Panc1 (cell line): ENCODE data around the gene CACNA1D.

Experiments
- POLR2AphosphoS5 ChIP-seq: IDR thresholded peaks from 2 replicates; pipeline ENCODE4 v1.6.1; 2012; ENCODE audit warnings: mild to moderate bottlenecking, low read depth, low read length, moderate library complexity
- SIN3A ChIP-seq: IDR thresholded peaks from 2 replicates; pipeline ENCODE4 v1.6.1; 2012; ENCODE audit warnings: low read depth, mild to moderate bottlenecking, low read length, moderate library complexity, borderline replicate concordance; ENCODE audit not compliant: insufficient read depth
- TF ChIP-seq, protein P1 (sequence below): fragments of 450-650 bp; IDR thresholded peaks from 2 replicates; pipeline ENCODE4 v1.5.1; 2017; ENCODE audit warnings: mild to moderate bottlenecking

- TF ChIP-seq, protein P1, sequence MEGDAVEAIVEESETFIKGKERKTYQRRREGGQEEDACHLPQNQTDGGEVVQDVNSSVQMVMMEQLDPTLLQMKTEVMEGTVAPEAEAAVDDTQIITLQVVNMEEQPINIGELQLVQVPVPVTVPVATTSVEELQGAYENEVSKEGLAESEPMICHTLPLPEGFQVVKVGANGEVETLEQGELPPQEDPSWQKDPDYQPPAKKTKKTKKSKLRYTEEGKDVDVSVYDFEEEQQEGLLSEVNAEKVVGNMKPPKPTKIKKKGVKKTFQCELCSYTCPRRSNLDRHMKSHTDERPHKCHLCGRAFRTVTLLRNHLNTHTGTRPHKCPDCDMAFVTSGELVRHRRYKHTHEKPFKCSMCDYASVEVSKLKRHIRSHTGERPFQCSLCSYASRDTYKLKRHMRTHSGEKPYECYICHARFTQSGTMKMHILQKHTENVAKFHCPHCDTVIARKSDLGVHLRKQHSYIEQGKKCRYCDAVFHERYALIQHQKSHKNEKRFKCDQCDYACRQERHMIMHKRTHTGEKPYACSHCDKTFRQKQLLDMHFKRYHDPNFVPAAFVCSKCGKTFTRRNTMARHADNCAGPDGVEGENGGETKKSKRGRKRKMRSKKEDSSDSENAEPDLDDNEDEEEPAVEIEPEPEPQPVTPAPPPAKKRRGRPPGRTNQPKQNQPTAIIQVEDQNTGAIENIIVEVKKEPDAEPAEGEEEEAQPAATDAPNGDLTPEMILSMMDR, result no peak
- TF ChIP-seq SIN3A (no peak), POLR2AphosphoS5 (no peak)
Measured at GRCh38 chr3:53593611-53594010, 99.2 kb downstream of the CACNA1D start.
